Colonic mucosa (tissue), 4 donors: ENCODE results near the gene PTPRN2. TPM values are rescaled to one million over a fixed set of nuclear protein-coding genes. Genes with fewer than 3 reads are reported as not detected.
"Not testable (repeated sequence)": the region's sequence is repeated elsewhere in the genome, so short reads cannot be mapped to it uniquely, and the experiment has no call there.

Source experiments
- DNase-seq: peaks from one replicate; pipeline ENCODE4 v3.0.0-alpha.2; 2020
- H3K27ac ChIP-seq: fragments of 200-600 bp; one replicate; pipeline ENCODE4 v1.8.0; 2021
- H3K27me3 ChIP-seq: fragments of 200-600 bp; one replicate; pipeline ENCODE4 v1.8.0; 2021
- H3K36me3 ChIP-seq: fragments of 200-600 bp; one replicate; pipeline ENCODE4 v1.8.0; 2021
- H3K4me1 ChIP-seq: fragments of 200-600 bp; one replicate; pipeline ENCODE4 v1.8.0; 2021; ENCODE audit warnings: mild to moderate bottlenecking
- H3K4me3 ChIP-seq: fragments of 200-600 bp; one replicate; pipeline ENCODE4 v1.8.0; 2021
- H3K9ac ChIP-seq, 2 donors: one replicate each; pipeline ENCODE4 v1.7.0; 2013; ENCODE audit warnings: control low read depth in 2 of 2, low read depth in 2 of 2, low read length in 2 of 2
- H3K9me3 ChIP-seq: fragments of 200-600 bp; one replicate; pipeline ENCODE4 v1.8.0; 2021
- CTCF ChIP-seq: fragments of 200-600 bp; IDR thresholded peaks from one replicate; pipeline ENCODE4 v1.8.0; 2022; ENCODE audit warnings: antibody characterized with exemption, mild to moderate bottlenecking
- intact Hi-C: fragments of 100-400 bp; cut with DNase I; formaldehyde crosslinking; loops from one replicate; pipeline ENCODE4 v1.14.1; 2022
- total RNA-seq, 2 donors: library from RNA; stranded (reverse); fragmentation: NEBNext Ultra II Directional in 1 of 2; extraction: Animal tissue kit (Norgen Biotek cat#: 25700) in 1 of 2; gene quantifications; one replicate each; pipeline ENCODE4 v1.2.1, GENCODE V29; 2021
- donor health status: healthy.
- donor health status: DM: no; HTN: no; CAD: no.
- donor health status: DM: no; HTN: no; CAD: no.

Gene PTPRN2
- total RNA-seq, 2 donors from 2014 or later = 14.7 to 21.6 TPM

- no peak overlapping the region for H3K9ac ChIP-seq
- H3K9me3 ChIP-seq = no peaks in the 10 kb centered on the region
- no peak for TF ChIP-seq CTCF
- no peak for DNase-seq
- H3K36me3 ChIP-seq = no peaks in the 10 kb centered on the region
- no peak overlapping the region for H3K27ac ChIP-seq
- H3K4me1 ChIP-seq = no peaks in the 10 kb centered on the region
- H3K27me3 ChIP-seq = no peaks in the 10 kb centered on the region
- H3K4me3 ChIP-seq = no peak overlapping the region
- intact Hi-C loops = no loop called here
Observed at GRCh38 chr7:158275711-158276413, 311.8 kb downstream of the PTPRN2 start.

GRCh38 chr7:158274996-158275395 lies 312.6 kb downstream of the PTPRN2 start:
- no peak overlapping the region for H3K4me3 ChIP-seq
- intact Hi-C loops = no loop called here
- H3K27me3 ChIP-seq = no peaks in the 10 kb centered on the region
- no peak for DNase-seq
- no peaks in the 10 kb centered on the region for H3K4me1 ChIP-seq
- no peak overlapping the region for H3K9ac ChIP-seq
- no peak overlapping the region for H3K27ac ChIP-seq
- no peaks in the 10 kb centered on the region for H3K36me3 ChIP-seq
- no peak for TF ChIP-seq CTCF
- H3K9me3 ChIP-seq = no peaks in the 10 kb centered on the region

DNA sequence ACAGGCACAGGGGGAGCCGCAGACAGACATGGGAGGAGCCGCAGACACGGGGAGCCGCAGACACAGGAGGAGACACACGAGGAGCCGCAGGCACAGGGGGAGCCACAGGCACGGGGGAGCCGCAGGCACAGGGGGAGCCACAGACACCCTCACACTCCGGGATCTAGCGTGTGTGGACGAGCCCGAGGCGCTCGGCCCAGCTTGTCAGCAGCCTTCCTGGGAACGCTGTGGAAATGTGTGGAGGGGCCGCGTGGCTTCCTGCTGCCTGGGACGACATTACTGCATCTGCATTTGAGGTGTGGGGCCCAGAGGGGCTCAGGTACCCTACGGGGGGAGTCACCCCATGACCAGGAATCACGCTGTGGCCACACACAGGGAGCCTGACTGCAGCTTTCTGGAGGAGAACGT lies 313.2 kb downstream of the PTPRN2 start:
- H3K4me3 ChIP-seq = no peak overlapping the region
- H3K36me3 ChIP-seq = no peaks in the 10 kb centered on the region
- no peak overlapping the region for H3K27ac ChIP-seq
- intact Hi-C loops = no loop called here
- TF ChIP-seq CTCF = no peak
- no peaks in the 10 kb centered on the region for H3K27me3 ChIP-seq
- no peaks in the 10 kb centered on the region for H3K4me1 ChIP-seq
- no peak overlapping the region for H3K9ac ChIP-seq
- no peak for DNase-seq
- H3K9me3 ChIP-seq = no peaks in the 10 kb centered on the region

- intact Hi-C loops, DNase-seq, H3K27me3 ChIP-seq, H3K27ac ChIP-seq, H3K4me3 ChIP-seq, H3K4me1 ChIP-seq, H3K36me3 ChIP-seq, H3K9ac ChIP-seq, H3K9me3 ChIP-seq: not testable (repeated sequence)
Observed at GRCh38 chr7:158273756-158274342, 313.8 kb downstream of the PTPRN2 start.

- no peak for DNase-seq
- Histone ChIP-seq H3K4me3 (no peak overlapping the region), H3K4me1 (no peaks in the 10 kb centered on the region), H3K36me3 (no peaks in the 10 kb centered on the region), H3K27me3 (no peaks in the 10 kb centered on the region), H3K27ac (no peak overlapping the region), H3K9ac (no peak overlapping the region), H3K9me3 (no peaks in the 10 kb centered on the region)
- TF ChIP-seq CTCF = no peak
- intact Hi-C loops = no loop called here
Observed at GRCh38 chr7:158273138-158273651, 314.4 kb downstream of the PTPRN2 start.

GRCh38 chr7:158272509-158273137 lies 315.0 kb downstream of the PTPRN2 start:
- Histone ChIP-seq H3K9ac (no peak overlapping the region), H3K36me3 (no peaks in the 10 kb centered on the region), H3K27me3 (no peaks in the 10 kb centered on the region), H3K27ac (no peak overlapping the region), H3K4me3 (no peak overlapping the region), H3K9me3 (no peaks in the 10 kb centered on the region), H3K4me1 (no peaks in the 10 kb centered on the region)
- no peak for DNase-seq
- intact Hi-C loops = no loop called here
- TF ChIP-seq CTCF = no peak
